Measurements from ENCODE around the gene RBM22.

GRCh38 chr5:150642991-150643710 is 57.7 kb downstream of the RBM22 start:
- no peak for TF ChIP-seq CTCF (conservative IDR thresholded peaks at IDR 0.05)
- no peak for TF ChIP-seq EZH2 (IDR thresholded peaks at IDR 0.05; ENCODE audit: low read depth)
